RPMI8226 (cell line): ENCODE results near the gene SLC25A41.
"Not testable (repeated sequence)": the region's sequence is repeated elsewhere in the genome, so short reads cannot be mapped to it uniquely, and the experiment has no call there.

Experiments used
- DNase-seq: peaks from one replicate; pipeline ENCODE4 v3.0.0-alpha.2; 2015

Gene SLC25A41

GRCh38 chr19:6459262-6460098, 25.9 kb upstream of the SLC25A41 start, which contains the start of gene SLC25A23:
SLC25A23 (minus strand) TSS chr19:6459792; CDS start chr19:6459628, 164 bp downstream.
- peak; percentile 82 for DNase-seq

DNA sequence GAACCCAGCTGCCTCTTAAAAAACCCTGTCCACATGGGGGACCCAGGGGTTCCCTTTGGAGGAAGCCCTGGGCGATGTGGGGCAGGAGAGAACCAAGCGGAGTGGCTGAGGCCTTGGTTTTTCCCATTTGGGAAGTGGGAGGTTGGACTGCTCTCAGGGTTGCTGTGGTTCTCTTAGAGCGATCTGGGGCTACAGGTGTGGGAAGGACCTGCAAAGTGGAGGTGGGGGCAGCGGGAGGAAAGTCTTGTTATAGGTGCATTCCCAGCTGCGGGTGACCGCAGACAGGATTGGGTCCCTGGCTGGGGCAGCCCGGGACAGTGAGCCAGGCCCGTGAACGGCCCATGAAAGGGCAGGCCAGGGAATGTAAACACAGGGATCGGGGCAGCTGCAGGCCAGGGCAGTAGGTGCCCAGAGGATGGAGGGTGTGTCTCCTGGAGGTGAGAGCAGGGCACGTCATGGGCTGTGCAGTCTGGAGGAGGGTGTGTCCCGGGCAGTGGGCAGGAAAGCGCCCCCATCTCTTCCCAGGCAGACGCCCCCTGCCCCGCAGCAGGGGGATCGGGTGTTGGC, 25.2 kb upstream of the SLC25A41 start:
- no peak for DNase-seq

DNA sequence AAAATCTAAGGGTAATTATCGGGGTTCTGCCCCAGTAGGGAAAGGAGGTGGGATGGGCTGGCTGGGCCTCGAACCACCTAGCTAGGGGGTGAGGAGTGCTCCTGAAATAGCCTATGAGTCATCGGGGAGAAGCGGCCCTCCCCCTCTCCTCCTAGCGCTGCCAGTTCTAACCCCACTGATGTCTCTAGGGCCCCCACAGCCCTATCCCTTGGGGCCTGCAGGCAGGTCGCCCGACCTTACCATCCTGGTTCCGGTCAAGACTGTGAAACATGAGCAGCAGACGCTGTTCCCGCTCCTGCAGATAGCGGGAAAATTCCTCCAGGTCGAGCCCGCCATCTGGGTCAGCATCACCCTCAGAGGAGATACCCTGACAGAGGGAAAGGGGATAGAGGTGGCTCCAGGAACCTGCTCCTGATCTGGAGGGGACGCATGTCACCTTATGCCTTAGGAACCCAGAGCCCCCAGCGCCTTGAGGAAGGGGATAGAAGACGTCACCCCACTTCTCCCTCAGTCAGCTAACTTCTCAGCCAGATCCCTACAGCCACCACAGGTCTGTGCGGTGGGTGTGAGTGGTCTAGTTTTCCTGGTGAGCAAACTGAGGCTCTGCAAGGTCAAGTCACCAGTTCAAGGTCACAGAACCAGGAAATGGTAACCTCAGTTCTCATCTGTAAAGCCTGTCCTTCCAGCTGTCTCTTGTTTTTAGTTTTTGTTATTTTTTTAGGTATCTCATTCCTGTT, 24.6 kb upstream of the SLC25A41 start:
- DNase-seq, result no peak

- DNase-seq, result no peak
These were observed 22.4 kb upstream of the SLC25A41 start for GRCh38 chr19:6455924-6456323.

DNA sequence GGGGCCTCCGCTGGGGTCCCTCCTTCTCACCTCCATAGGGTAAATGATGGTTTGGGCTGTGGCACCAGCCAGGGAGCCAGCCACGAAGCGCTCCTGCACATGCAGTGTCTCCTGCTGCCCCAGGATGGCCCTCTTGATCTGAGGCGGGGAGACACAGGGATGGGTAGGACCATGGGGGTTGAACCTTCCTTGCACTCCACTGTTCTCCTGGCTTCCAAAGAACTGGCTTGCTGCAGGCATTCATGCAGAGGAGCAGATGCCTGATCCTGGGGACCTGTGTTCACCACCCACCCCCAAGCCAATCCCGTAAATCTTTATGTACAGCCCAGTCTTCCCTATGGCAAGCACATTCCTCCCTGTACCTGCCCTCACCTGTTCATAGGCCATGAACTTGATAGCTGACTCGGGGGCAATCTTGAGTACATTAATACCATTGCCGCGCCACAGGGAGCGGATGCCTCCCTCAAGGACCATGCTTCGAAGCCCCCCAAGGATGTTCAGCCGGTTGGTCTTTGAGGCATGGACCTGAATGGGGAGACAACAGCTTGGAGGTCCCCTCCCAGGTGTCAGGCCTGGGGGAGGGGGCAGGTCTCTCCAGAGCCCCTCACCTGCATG, 20.5 kb upstream of the SLC25A41 start:
- no peak for DNase-seq

GRCh38 chr19:6452899-6453298, 19.3 kb upstream of the SLC25A41 start:
- DNase-seq, result no peak

- no peak for DNase-seq
These were observed 18.7 kb upstream of the SLC25A41 start for GRCh38 chr19:6452223-6452614.

- DNase-seq, result no peak
These were observed 18.1 kb upstream of the SLC25A41 start for GRCh38 chr19:6451583-6452222.

DNA sequence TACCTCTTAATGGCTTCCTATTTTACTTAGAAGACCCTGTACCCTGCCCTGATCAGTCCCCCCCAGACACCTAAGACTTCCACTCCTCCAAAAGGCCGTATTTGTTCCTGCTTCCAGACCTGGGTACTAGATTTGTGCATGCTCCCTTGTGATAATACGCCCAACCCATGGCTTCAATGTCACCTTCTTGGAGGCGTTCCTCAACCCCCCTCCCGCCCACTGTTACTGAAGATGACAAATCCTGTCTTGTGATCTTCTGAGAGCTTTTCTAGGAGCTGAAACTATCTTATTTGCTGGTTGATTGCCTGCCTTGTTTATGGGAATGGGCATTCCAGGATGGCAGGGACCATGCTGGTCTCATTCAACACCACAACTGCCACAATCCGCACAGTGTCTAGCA, 16.6 kb upstream of the SLC25A41 start:
- no peak for DNase-seq

DNA sequence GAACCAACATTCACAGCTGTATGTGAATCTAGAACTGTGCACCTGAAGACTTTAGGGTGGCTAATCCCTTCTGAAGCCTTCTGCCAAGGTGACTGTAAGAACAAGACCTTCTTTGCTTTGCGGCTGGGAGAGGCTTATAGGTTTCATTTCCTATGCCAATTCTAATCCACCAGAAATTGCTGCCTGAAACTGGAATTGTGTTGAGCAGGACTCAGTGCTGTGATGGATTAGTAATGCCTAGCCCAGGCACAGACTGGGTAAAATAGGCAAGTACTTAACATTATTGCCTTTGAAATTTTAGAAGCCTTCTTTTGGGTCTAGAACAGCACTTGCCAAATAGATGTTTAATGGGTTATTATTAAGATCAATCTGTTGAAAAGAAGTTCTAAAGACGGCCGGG, 14.5 kb upstream of the SLC25A41 start:
- DNase-seq, result no peak

- DNase-seq, result no peak
These were observed 12.9 kb upstream of the SLC25A41 start for GRCh38 chr19:6446452-6446851.

- no peak for DNase-seq
These were observed 10.4 kb upstream of the SLC25A41 start for GRCh38 chr19:6443986-6444385.

- no peak for DNase-seq
These were observed 8.6 kb upstream of the SLC25A41 start for GRCh38 chr19:6442087-6442688.

DNA sequence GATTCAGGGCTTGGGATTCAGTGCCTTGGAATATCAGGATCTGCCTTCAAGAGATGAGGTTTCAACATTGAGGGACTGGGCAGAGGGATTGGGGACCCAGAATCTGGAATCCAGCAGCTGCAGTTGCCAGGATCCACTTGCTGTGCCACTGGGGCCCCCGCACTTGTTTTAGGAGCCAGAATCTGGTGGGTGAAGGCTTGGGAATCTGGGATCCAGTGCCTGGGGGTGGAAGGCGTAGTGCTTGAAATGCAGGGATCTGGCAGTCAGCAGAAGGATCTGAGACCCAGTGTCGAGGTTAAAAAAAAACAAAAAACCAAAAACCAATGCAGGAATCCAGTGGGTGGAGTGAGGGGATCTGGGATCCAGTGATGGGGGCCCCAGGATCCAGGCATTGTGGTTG, 7.3 kb upstream of the SLC25A41 start:
- no peak for DNase-seq

GRCh38 chr19:6439743-6440142, 6.2 kb upstream of the SLC25A41 start:
- no peak for DNase-seq

GRCh38 chr19:6433165-6433564, 398 bp downstream of the SLC25A41 start:
- no peak for DNase-seq

- DNase-seq, result no peak
These were observed 1.7 kb downstream of the SLC25A41 start for GRCh38 chr19:6431891-6432290.

- no peak for DNase-seq
These were observed 3.9 kb downstream of the SLC25A41 start for GRCh38 chr19:6429419-6430221.

- not testable (repeated sequence) for DNase-seq
These were observed 4.7 kb downstream of the SLC25A41 start for GRCh38 chr19:6428692-6429418.

GRCh38 chr19:6427131-6427530, 6.4 kb downstream of the SLC25A41 start:
- DNase-seq, result no peak
